Fibroblast of lung (primary cell): Measurements from ENCODE around the gene SCFD2.

ENCODE experiments used
- CTCF ChIP-seq, 2 donors: IDR thresholded peaks in 1 of 2; conservative IDR thresholded peaks in 1 of 2; 1 replicate in 1 of 2; 2 replicates in 1 of 2; pipeline ENCODE4 v1.5.1; 2011 to 2012; ENCODE audit warnings: low read length in 2 of 2, control low read depth in 1 of 2, inconsistent platforms in 1 of 2, low read depth in 1 of 2, mild to moderate bottlenecking in 1 of 2
- EZH2 ChIP-seq: IDR thresholded peaks from 2 replicates; pipeline ENCODE4 v1.5.1; 2012; ENCODE audit warnings: low read length, control low read depth, mild to moderate bottlenecking; ENCODE audit errors: missing control alignments

- TF ChIP-seq CTCF (conservative IDR thresholded peaks at IDR 0.05 in 1 of 2, IDR thresholded peaks at IDR 0.05 in 1 of 2; ENCODE audit: low read depth in 1 of 2, low read length in 2 of 2) (no peak), EZH2 (no peak)
Observed at GRCh38 chr4:52961666-52962412, 404.0 kb downstream of the SCFD2 start.
